NCI-H1436 (cell line): ENCODE results near the gene RBM4B.
"Not testable (repeated sequence)": the region's sequence is repeated elsewhere in the genome, so short reads cannot be mapped to it uniquely, and the experiment has no call there.

Experiments
- DNase-seq: peaks from one replicate; lab custom pipeline; 2025; lab: John Stamatoyannopoulos, UW

Gene RBM4B

DNA sequence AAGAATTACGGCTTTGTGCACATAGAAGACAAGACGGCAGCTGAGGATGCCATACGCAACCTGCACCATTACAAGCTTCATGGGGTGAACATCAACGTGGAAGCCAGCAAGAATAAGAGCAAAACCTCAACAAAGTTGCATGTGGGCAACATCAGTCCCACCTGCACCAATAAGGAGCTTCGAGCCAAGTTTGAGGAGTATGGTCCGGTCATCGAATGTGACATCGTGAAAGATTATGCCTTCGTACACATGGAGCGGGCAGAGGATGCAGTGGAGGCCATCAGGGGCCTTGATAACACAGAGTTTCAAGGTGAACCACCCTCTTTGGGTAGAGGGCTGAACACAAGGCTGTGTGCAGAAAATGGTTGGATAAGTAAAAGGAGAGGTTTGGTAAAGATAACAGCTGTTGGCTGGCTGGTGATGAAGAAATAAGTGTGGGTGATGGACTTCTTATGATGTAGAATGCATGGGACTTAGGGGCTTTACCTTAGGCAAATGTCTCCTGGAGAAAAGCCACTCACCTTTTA is 37.8 kb downstream of the RBM4B start:
- DNase-seq, result not testable (repeated sequence)

DNA sequence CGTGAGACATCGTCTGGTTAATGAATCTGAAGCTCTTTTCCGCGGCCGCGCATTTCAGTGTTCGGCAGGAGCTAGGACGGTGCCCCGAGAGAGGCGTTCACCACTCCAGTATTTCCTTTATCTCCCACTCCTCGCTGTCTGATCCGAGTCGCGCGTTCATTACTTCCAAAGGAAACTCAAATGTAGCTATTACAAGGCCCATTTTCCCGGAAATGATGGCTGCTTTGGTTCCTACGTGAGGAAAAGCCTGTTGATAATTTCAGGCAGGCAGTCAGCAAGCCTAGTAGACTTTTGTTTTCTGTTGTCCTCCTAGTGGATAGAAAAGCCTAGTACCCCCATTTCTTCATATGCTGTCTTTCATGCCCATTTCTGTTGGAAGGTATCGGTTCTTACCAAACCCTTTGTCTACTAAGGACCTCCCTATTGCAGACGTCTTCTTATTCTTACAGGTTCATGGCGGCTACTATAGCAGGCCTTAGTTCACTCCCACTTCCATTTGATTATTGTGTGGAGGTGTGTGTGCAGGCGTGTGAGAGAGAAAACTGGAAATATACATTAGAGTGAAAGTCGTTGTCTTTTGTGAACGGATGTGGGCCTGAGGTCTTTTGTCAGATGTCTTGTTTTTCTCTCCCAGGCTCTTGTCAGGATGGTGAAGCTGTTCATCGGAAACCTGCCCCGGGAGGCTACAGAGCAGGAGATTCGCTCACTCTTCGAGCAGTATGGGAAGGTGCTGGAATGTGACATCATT is 38.4 kb downstream of the RBM4B start:
- peak; percentile 13 for DNase-seq

DNA sequence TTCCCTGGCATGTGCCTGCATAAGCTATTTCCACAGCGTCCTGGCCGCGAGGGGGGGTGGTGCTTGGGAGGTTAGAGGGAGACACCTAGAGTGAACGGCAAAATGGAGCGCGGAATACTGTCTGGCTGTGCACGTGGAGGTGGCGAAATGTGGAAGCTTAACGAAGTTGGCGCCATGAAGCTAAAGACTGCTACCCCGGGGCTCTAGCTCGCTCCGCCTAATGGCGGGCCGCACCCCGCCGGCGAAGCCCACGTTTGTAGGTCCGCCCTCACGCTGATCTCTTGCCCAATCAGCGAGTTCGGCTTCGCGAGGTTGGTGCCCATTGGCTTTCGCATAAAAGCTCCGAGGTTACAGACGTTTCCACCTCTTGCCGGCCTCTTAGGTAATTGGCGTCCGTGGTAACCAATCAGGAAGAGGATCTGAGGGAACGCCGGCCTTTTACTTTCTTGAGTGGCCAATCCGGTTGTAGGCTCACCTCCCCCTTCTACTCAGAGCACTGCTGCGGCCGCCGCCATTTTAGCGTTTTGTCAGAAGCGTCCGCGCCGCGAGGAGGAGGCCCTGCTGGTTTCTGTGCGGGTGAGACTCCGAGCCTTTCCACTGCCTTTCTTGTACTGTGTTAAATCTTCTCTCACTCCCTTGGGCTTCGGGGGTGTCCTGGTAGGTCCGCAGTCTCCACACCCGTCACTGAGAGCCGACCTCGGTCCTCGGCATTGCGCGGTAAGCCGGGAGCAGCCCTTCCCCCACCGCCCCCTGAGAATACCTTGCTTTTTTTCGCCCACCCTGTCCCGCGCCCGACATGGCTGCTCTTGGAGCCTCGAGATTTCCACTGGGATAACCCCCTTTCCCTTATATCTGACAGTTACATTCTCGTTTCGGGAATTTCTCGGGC is 39.3 kb downstream of the RBM4B start, which contains the start of gene RBM4:
RBM4 (plus strand) TSS at position 527 of the 889 bp plus-strand sequence. CDS start 1,009 bp downstream, outside the sequence.
- peak; percentile 99 for DNase-seq

DNA sequence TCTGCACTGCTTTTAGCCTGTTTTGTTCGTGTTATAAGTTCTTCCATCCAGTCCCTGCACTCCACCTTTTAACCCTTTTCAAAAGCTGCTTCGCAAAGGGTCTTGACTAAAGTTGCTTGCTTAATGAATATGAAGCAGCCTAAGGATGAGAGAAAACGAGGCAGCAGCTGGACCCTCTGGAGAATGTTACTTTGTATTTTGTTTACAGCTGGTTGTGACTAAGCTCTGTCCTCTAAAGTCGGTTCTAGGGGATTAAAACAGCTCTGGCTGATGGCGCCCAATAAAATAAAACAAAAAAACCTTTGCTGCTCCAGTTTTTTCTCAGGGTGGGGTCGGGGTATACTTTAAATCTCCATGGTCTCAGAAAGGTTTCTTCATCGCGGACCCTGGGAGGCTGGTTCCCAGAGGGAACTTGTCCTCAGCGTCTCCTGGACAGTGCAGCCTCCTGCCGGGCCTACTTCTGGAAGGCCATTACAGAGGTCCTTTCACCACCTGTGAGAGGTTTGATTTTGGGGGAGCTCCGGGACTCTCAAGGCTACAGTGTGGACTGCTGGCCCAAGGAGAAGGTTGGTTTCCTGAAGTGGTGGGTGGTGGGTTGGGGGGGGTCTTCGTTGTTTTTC is 40.0 kb downstream of the RBM4B start:
- no peak for DNase-seq

DNA sequence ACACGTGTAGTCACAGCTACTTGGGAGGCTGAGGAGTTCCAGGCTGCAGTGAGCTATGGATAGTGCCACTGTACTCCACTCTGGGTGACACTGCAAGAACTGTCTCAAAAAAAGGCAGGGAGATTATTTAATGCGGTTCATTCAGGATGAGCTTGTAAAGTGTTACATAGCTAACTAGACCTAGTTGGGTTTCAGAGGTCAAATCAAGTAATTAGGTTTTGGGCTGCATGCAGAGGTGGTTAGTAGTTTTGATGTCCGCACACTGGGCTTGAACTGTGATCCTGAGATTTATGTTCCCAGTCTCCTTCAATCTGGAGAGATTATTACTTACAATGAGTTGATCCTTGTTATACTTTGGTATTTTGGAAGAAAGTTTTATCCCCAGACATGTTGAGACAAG is 41.3 kb downstream of the RBM4B start:
- no peak for DNase-seq

DNA sequence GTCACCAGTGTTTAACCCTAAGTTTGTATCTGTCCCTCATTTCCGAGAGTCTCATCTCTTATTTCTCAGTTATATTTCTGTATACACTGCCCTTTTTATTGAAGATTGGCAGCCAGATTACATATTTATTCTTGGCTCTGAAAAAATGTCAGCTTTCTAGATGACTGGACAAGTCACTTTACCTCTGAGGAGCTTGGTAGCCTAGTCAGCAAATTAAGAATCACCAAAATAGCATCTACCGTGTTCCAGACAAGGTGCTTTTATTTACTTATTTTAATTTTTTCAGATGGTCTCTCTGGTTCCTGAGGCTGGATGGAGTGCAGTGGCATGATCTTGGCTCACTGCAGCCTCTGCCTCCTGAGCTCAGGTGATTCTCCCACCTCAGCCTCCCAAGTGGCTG is 44.7 kb downstream of the RBM4B start:
- no peak for DNase-seq

DNA sequence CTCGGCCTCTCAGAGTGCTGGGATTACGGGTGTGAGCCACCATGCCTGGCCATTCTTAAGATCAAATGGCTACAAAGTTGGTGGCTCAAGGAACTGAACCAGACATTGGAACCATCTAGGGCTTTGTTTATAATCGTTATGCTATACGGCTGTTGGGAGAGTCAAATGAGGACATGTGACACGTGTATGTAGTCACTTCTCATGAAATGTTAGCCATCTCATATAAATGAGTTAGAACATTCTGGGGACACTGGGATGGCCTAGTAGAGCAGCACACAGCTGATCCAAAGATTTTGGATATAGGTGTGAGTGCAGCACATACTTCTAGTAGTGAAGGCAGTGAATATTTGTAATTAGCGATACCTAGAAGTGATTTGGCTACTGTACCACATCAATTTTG is 45.8 kb downstream of the RBM4B start:
- no peak for DNase-seq

DNA sequence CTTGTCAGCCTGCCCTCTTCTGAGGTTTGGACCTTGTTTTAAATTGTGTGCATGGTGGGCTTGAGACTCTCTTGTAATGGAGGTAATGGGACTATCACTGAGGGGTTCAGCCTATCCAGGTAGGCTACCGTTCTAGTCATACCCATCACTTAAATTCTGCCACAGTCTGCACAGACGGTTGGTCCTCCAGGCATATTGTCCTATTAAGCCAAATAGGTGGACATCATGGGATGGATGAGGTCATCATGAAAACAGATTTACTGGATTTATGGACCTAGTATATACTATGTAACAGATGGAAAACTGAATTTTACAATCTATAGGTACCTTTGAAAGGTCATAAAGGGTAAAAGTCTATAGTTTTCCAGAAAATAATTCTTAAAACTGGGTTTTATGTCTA is 48.3 kb downstream of the RBM4B start:
- DNase-seq, result no peak

DNA sequence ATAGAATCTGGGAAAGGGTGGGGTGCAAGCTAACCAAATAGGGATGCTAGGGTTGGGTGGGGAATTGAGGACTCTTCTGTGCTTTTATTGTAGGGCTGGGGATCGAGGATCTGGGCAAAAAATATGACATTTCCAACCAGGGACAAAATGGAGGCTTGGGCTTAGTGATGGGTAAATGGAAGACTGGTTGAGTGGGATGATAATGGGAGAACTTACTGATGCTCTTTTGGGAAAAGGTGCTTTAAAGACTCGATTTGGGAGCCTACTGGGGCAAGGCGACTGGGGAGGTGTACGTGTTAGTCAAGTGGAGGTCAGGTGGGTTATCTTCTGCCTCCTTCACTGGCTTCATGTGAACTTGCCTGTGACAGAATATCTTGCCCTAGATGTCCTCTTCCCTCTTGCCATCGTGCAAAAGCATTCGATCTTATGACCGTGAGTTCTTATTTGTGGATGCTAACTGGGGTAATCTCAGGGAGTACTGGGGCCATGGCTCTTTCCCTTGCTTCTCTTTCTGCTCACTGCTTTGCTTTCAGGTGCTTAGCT is 49.6 kb downstream of the RBM4B start:
- DNase-seq, result no peak

DNA sequence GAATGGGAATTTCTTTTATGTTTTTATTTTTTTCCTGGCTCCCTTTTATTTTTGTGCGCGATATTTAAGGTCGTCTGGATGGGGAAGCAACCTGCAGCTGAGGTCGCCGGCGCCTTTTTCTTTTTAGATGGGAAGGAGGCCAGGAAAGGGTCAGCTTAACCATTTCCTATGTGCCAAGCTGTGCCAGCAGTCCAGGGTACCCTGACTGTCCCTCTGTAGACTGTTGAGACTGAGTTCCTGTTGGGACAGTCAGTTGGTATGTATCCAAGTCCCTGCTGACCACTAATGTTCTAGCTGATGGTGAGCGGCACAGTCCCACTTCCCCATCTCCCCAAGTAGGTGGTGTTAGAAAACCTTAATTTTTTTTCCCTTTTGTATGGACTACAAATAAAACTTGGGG is 50.8 kb downstream of the RBM4B start:
- no peak for DNase-seq

DNA sequence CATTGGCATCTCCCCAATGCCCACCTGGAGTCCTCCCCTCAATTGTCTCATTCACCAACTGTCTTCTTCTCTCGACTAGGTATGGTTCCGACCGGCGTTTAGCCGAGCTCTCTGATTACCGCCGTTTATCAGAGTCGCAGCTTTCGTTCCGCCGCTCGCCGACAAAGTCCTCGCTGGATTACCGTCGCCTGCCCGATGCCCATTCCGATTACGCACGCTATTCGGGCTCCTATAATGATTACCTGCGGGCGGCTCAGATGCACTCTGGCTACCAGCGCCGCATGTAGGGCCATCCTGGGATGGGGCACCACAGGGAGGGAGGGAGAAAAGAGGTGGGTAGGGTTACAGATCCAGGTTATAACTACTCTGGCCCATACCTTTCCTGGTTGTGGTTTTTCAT is 51.3 kb downstream of the RBM4B start:
- DNase-seq, result no peak

DNA sequence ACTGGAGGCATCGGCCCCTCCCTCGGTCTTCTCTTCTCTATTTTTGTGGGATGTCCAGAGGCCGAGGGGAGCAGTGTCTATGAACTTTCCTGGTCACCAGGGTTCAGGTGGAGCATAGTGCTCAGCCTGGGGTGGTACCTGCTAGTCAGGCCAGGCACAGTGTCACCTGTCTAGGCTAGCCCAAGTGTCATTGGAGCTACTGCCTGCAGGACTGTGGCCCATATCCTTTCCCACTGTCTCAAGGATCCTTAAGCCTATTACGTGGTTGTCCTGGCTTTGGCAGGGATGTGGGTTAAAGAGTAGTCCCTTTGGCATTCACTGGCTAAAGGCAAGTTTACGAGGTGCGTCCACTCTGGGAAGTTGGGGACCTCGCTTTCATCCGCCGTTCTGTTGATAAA is 51.9 kb downstream of the RBM4B start:
- no peak for DNase-seq

DNA sequence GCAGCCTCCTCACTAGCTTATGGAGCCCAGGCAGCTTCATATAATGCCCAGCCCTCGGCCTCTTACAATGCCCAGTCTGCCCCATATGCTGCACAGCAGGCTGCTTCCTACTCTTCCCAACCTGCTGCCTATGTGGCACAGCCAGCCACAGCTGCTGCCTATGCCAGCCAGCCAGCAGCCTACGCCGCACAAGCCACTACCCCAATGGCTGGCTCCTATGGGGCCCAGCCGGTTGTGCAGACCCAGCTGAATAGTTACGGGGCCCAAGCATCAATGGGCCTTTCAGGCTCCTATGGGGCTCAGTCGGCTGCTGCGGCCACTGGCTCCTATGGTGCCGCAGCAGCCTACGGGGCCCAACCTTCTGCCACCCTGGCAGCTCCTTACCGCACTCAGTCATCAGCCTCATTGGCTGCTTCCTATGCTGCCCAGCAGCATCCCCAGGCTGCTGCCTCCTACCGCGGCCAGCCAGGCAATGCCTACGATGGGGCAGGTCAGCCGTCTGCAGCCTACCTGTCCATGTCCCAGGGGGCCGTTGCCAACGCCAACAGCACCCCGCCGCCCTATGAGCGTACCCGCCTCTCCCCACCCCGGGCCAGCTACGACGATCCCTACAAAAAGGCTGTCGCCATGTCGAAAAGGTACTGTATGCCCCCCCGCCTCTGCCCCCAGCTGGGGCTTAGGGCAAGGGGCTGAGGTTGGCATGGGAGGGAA is 52.5 kb downstream of the RBM4B start:
- no peak for DNase-seq

DNA sequence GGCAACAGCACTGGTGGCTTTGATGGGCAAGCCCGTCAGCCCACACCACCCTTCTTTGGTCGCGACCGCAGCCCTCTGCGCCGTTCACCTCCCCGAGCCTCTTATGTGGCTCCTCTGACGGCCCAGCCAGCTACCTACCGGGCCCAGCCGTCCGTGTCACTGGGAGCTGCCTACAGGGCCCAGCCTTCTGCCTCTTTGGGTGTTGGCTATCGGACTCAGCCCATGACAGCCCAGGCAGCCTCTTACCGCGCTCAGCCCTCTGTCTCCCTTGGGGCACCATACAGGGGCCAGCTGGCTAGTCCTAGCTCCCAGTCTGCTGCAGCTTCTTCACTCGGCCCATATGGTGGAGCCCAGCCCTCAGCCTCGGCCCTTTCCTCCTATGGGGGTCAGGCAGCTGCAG is 53.2 kb downstream of the RBM4B start:
- DNase-seq, result no peak

DNA sequence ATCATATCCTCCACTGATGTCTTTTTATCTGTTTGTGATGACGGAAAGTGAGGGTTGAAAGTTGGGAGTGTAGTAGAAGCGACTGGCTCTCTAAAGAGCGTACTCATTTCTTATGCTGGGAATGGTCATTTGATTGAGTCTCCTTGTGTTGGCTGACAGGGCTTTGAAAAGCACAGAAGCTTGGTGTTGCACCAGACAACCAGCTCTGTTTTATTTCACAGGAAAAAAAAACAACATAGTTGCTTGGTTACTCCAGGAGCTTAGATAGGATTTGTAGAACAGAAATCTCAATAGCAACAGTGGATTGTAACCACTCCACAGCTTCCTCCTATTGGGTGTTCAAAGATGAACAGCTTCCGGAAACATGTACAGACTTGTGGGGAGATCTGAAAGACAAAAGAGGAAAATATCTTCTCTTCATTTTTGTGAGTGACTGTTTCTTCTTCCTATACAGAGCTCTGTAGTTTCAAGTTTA is 58.6 kb downstream of the RBM4B start:
- DNase-seq, result no peak

DNA sequence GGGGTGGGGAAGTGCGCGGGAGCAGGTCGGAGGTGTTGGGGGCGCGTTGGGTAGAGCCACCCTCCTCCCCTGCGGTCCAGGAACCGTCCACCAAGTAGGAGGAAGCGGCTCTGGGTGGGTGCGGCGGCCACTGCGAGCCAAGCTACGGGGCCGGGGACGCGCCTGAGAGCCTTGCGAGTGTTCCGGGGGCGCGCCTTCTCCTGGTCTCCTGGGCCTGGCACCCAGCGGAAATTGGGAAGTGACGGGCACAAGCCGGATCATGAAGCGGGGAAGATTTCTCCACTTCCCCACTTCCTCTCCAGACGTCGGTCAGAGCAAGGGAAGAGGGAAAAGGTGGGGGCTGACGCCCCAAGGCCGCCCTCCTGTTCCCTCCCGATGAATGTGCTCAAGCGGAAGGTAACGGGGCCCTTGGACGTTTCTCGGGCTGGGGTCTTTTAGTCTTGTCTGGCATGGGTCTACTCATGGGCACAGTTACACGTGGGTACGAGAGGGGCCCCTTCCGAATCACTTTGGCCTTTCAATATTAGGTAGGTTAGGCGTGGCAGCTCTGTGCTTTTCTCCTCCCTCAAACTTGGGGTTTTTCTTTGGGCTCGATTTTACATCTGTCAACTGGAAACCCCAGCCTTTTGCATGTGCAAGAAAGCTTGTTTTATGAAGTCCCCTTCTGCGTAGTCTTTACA is 60.4 kb downstream of the RBM4B start:
- no peak for DNase-seq

DNA sequence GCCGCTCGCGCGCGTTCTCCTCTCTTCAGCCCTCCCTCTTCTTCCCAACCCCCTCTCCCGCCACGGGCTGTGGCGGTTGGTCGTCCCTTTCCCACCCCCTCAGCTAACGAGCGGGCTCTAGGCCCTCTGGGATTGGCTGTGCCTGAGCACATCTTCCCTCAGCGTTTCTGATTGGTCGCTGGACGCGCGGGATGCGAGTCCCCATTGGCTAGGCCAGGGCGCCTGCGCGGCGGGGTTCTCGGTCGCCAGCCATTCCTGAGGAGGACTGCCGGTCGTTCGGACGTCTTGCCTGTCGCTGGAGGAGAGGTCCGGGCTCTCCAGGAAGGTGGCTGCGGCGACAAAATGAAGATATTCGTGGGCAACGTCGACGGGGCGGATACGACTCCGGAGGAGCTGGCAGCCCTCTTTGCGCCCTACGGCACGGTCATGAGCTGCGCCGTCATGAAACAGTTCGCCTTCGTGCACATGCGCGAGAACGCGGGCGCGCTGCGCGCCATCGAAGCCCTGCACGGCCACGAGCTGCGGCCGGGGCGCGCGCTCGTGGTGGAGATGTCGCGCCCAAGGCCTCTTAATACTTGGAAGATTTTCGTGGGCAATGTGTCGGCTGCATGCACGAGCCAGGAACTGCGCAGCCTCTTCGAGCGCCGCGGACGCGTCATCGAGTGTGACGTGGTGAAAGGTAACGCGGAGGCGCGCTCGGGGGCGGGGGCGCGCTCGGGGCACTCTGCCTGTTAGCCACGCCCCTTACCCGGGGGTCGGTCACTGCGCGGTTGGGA is 61.1 kb downstream of the RBM4B start, which contains the start of gene RBM14:
RBM14 (plus strand) TSS at position 252 of the 776 bp plus-strand sequence; CDS start at position 343, 91 bp downstream.
- peak; percentile 99 for DNase-seq
